HG02588 (cell line): Measurements from ENCODE around the gene GCNT4.

Experiments
- ATAC-seq: cut with Tn5 transposase; IDR thresholded peaks from one replicate; pipeline ENCODE4 v1.9.1; 2021; ENCODE audit warnings: mild to moderate bottlenecking, moderate library complexity; ENCODE audit not compliant: unreplicated experiment

The GCNT4 gene

GRCh38 chr5:75051217-75051751 lies 1.1 kb downstream of the GCNT4 start:
- ATAC-seq = no peak

- ATAC-seq = no peak
Measured at GRCh38 chr5:75050415-75050814, 1.9 kb downstream of the GCNT4 start.

GRCh38 chr5:75049456-75050351 lies 2.7 kb downstream of the GCNT4 start:
- no peak for ATAC-seq

- ATAC-seq = peak; percentile 43
Measured at GRCh38 chr5:75048457-75048953, 3.9 kb downstream of the GCNT4 start.

GRCh38 chr5:75047356-75047755 lies 5.0 kb downstream of the GCNT4 start:
- no peak for ATAC-seq

GRCh38 chr5:75046366-75047142 lies 5.8 kb downstream of the GCNT4 start:
- no peak for ATAC-seq

- ATAC-seq = no peak
Measured at GRCh38 chr5:75045071-75045470, 7.3 kb downstream of the GCNT4 start.

GRCh38 chr5:75044406-75044805 lies 8.0 kb downstream of the GCNT4 start:
- ATAC-seq = no peak

- no peak for ATAC-seq
Measured at GRCh38 chr5:75043633-75044264, 8.6 kb downstream of the GCNT4 start.

GRCh38 chr5:75042522-75042921 lies 9.8 kb downstream of the GCNT4 start:
- ATAC-seq = no peak

GRCh38 chr5:75040973-75041372 lies 11.4 kb downstream of the GCNT4 start:
- no peak for ATAC-seq

- ATAC-seq = no peak
Measured at GRCh38 chr5:75037106-75037505, 15.3 kb downstream of the GCNT4 start.

GRCh38 chr5:75034137-75034739 lies 18.1 kb downstream of the GCNT4 start:
- no peak for ATAC-seq

GRCh38 chr5:75031366-75031765 lies 21.0 kb downstream of the GCNT4 start:
- ATAC-seq = no peak

GRCh38 chr5:75028090-75028489 lies 24.3 kb downstream of the GCNT4 start:
- no peak for ATAC-seq

GRCh38 chr5:75023368-75024159 lies 28.8 kb downstream of the GCNT4 start:
- ATAC-seq = no peak

GRCh38 chr5:75021800-75022199 lies 30.6 kb downstream of the GCNT4 start:
- no peak for ATAC-seq

GRCh38 chr5:75021219-75021618 lies 31.1 kb downstream of the GCNT4 start:
- ATAC-seq = no peak

- no peak for ATAC-seq
Measured at GRCh38 chr5:75020016-75020656, 32.2 kb downstream of the GCNT4 start.
